Ascending aorta (tissue), 2 donors: Measurements from ENCODE around the gene FHOD1. TPM values are rescaled to one million over a fixed set of nuclear protein-coding genes. Genes with fewer than 3 reads are reported as not detected.

ENCODE experiments used
- DNase-seq, 2 donors: peaks; one replicate each; pipeline ENCODE4 v3.0.0-alpha.2; 2019; ENCODE audit warnings: low spot score in 2 of 2
- H3K27ac ChIP-seq, 2 donors: fragments of 200-600 bp; sonication (generic); one replicate each; pipeline ENCODE4 v1.5.1; 2016 to 2017; ENCODE audit warnings: mild to moderate bottlenecking in 1 of 2
- H3K27me3 ChIP-seq: fragments of 200-600 bp; sonication (generic); one replicate; pipeline ENCODE4 v1.5.1; 2017
- H3K36me3 ChIP-seq, 2 donors: fragments of 200-600 bp; sonication (generic); one replicate each; pipeline ENCODE4 v1.5.1; 2016
- H3K4me1 ChIP-seq, 2 donors: fragments of 200-600 bp; sonication (generic); one replicate each; pipeline ENCODE4 v1.5.1; 2016 to 2017; ENCODE audit warnings: mild to moderate bottlenecking in 1 of 2
- H3K4me3 ChIP-seq, 2 donors: fragments of 200-600 bp; sonication (generic); one replicate each; pipeline ENCODE4 v1.5.1; 2016 to 2017; ENCODE audit warnings: mild to moderate bottlenecking in 1 of 2
- H3K9me3 ChIP-seq, 2 donors: fragments of 200-600 bp; sonication (generic); one replicate each; pipeline ENCODE4 v1.5.1; 2016
- CTCF ChIP-seq, 3 experiments: fragments of 200-600 bp in 2 of 3; fragments of 450-650 bp in 1 of 3; sonication (generic) in 2 of 3; IDR thresholded peaks; one replicate each; pipeline ENCODE4 v1.5.1; 2016 to 2019; ENCODE audit warnings: antibody characterized with exemption in 3 of 3, mild to moderate bottlenecking in 1 of 3, moderate library complexity in 1 of 3
- intact Hi-C: fragments of 100-400 bp; cut with DNase I; formaldehyde crosslinking; loops from one replicate; pipeline ENCODE4 v1.15.1; 2023
- total RNA-seq: library from RNA; depleted of rRNA; stranded (reverse); fragments of >200 nt; gene quantifications from one replicate; pipeline ENCODE4 v1.1.0, GENCODE V29; 2016

FHOD1 gene
- total RNA-seq, 1 donor from 2014 or later = 20.2 TPM

GRCh38 chr16:67179421-67180080 is 67.7 kb downstream of the FHOD1 start:
- Histone ChIP-seq H3K4me3 (no peak overlapping the region), H3K27me3 (no peaks in the 10 kb centered on the region), H3K9me3 (no peaks in the 10 kb centered on the region), H3K36me3 (no peaks in the 10 kb centered on the region), H3K27ac (no peak overlapping the region), H3K4me1 (peaks cover 14 to 29% of the 10 kb centered on the region in 2 donors)
- DNase-seq = no peak
- intact Hi-C loops = no loop called here
- no peak for TF ChIP-seq CTCF (IDR thresholded peaks at IDR 0.05)

Other genes with a start within 250 kb of the FHOD1 start
- 59.1 TPM for gene CBFB, start 218.3 kb downstream of the FHOD1 start, total RNA-seq
- 4.5 TPM for gene PHAF1, start 137.5 kb downstream of the FHOD1 start, total RNA-seq
- 40.7 TPM for gene B3GNT9, start 96.5 kb downstream of the FHOD1 start, total RNA-seq
- 27.7 TPM for gene TRADD, start 87.6 kb downstream of the FHOD1 start, total RNA-seq
- gene FBXL8, start 87.5 kb downstream of the FHOD1 start, total RNA-seq = 46.1 TPM
- gene HSF4, start 82.7 kb downstream of the FHOD1 start, total RNA-seq = 64.9 TPM
- gene NOL3, start 76.9 kb downstream of the FHOD1 start, total RNA-seq = 87.6 TPM
- 18.9 TPM for gene MATCAP1, start 63.5 kb downstream of the FHOD1 start, total RNA-seq
- gene EXOC3L1, start 57.3 kb downstream of the FHOD1 start, total RNA-seq = 11.2 TPM
- gene E2F4, start 55.3 kb downstream of the FHOD1 start, total RNA-seq = 114 TPM
- not detected for gene ELMO3, start 48.4 kb downstream of the FHOD1 start, total RNA-seq
- gene TMEM208, start 20.4 kb downstream of the FHOD1 start, total RNA-seq = 8.3 TPM
- gene SLC9A5, start 1.5 kb upstream of the FHOD1 start, total RNA-seq = 13.5 TPM
- gene PLEKHG4, start 32.1 kb upstream of the FHOD1 start, total RNA-seq = 3.7 TPM
- gene KCTD19, start 79.3 kb upstream of the FHOD1 start, total RNA-seq = not detected
- not detected for gene LRRC36, start 79.3 kb upstream of the FHOD1 start, total RNA-seq
- gene TPPP3, start 146.0 kb upstream of the FHOD1 start, total RNA-seq = 2.8 TPM
- 82.7 TPM for gene ZDHHC1, start 169.0 kb upstream of the FHOD1 start, total RNA-seq
- gene HSD11B2, start 183.6 kb upstream of the FHOD1 start, total RNA-seq = 2.4 TPM
- 64.3 TPM for gene ATP6V0D1, start 233.7 kb upstream of the FHOD1 start, total RNA-seq
- gene AGRP, start 236.1 kb upstream of the FHOD1 start, total RNA-seq = not detected